HPDE6-E6E7 (cell line): Measurements from ENCODE around the gene RNF149.
"Not testable (repeated sequence)": the region's sequence is repeated elsewhere in the genome, so short reads cannot be mapped to it uniquely, and the experiment has no call there.

Experiments used
- DNase-seq: peaks from one replicate; pipeline ENCODE4 v3.0.0; 2011; ENCODE audit warnings: missing footprints; ENCODE audit errors: extremely low spot score

Gene RNF149

GRCh38 chr2:101331202-101331601 lies 22.7 kb upstream of the RNF149 start:
- no peak for DNase-seq

GRCh38 chr2:101330253-101330933 lies 21.9 kb upstream of the RNF149 start:
- DNase-seq, result no peak

GRCh38 chr2:101329026-101329425 lies 20.5 kb upstream of the RNF149 start:
- peak; percentile 45 for DNase-seq

GRCh38 chr2:101328474-101329007 lies 20.0 kb upstream of the RNF149 start:
- peak; percentile 56 for DNase-seq

- peak; percentile 78 for DNase-seq
These were observed 19.4 kb upstream of the RNF149 start for GRCh38 chr2:101327863-101328394.

- DNase-seq, result no peak
These were observed 16.9 kb upstream of the RNF149 start for GRCh38 chr2:101325425-101325824.

GRCh38 chr2:101316568-101316967 lies 8.1 kb upstream of the RNF149 start:
- DNase-seq, result not testable (repeated sequence)

GRCh38 chr2:101311696-101312017 lies 3.2 kb upstream of the RNF149 start:
- DNase-seq, result no peak

GRCh38 chr2:101310834-101311695 lies 2.6 kb upstream of the RNF149 start:
- no peak for DNase-seq

- no peak for DNase-seq
These were observed 1.8 kb upstream of the RNF149 start for GRCh38 chr2:101310090-101310833.

GRCh38 chr2:101307950-101308431 lies 510 bp downstream of the RNF149 start:
- DNase-seq, result peak; percentile 17

GRCh38 chr2:101307503-101307902 lies 998 bp downstream of the RNF149 start:
- peak; percentile 12 for DNase-seq

- no peak for DNase-seq
These were observed 2.1 kb downstream of the RNF149 start for GRCh38 chr2:101306410-101306809.

GRCh38 chr2:101305492-101306078 lies 2.9 kb downstream of the RNF149 start:
- DNase-seq, result peak; percentile 41

GRCh38 chr2:101305035-101305434 lies 3.5 kb downstream of the RNF149 start:
- no peak for DNase-seq

- no peak for DNase-seq
These were observed 4.8 kb downstream of the RNF149 start for GRCh38 chr2:101303688-101304087.

GRCh38 chr2:101302016-101302415 lies 6.5 kb downstream of the RNF149 start:
- no peak for DNase-seq

GRCh38 chr2:101300836-101301235 lies 7.7 kb downstream of the RNF149 start:
- DNase-seq, result no peak

- DNase-seq, result no peak
These were observed 8.3 kb downstream of the RNF149 start for GRCh38 chr2:101300164-101300563.

- DNase-seq, result no peak
These were observed 8.9 kb downstream of the RNF149 start for GRCh38 chr2:101299604-101300003.

GRCh38 chr2:101297383-101297782 lies 11.1 kb downstream of the RNF149 start:
- DNase-seq, result no peak
